Mesothelial cell of epicardium (in vitro differentiated cells): ENCODE results near the gene LAMTOR5. TPM values are rescaled to one million over a fixed set of nuclear protein-coding genes. Genes with fewer than 3 reads are reported as not detected.
"Not testable (repeated sequence)": the region's sequence is repeated elsewhere in the genome, so short reads cannot be mapped to it uniquely, and the experiment has no call there.

ENCODE experiments used
- DNase-seq, 2 experiments: peaks; one replicate each; pipeline ENCODE4 v3.0.0; 2021; ENCODE audit warnings: low spot score in 2 of 2; ENCODE audit not compliant: unreplicated experiment in 2 of 2
- H3K27ac Mint-ChIP-seq: 2 replicates; pipeline ENCODE4 v1.8.0; 2021; ENCODE audit warnings: mixed read lengths
- H3K27me3 Mint-ChIP-seq: 2 replicates; pipeline ENCODE4 v1.8.0; 2021; ENCODE audit warnings: low read depth, mixed read lengths
- H3K36me3 Mint-ChIP-seq: 2 replicates; pipeline ENCODE4 v1.8.0; 2021; ENCODE audit warnings: mixed read lengths
- H3K4me1 Mint-ChIP-seq: 2 replicates; pipeline ENCODE4 v1.8.0; 2021; ENCODE audit warnings: mixed read lengths
- H3K4me3 Mint-ChIP-seq: 2 replicates; pipeline ENCODE4 v1.8.0; 2021; ENCODE audit warnings: mild to moderate bottlenecking, moderate library complexity, mixed read lengths
- H3K9me3 Mint-ChIP-seq: 2 replicates; pipeline ENCODE4 v1.8.0; 2021; ENCODE audit warnings: mixed read lengths
- CTCF ChIP-seq: fragments of 200-600 bp; sonication (generic); IDR thresholded peaks from one replicate; pipeline ENCODE4 v1.5.0; 2021; ENCODE audit warnings: antibody characterized with exemption; ENCODE audit not compliant: unreplicated experiment
- total RNA-seq: library from RNA; stranded (reverse); gene quantifications from 3 replicates; pipeline ENCODE4 v1.2.1, GENCODE V29; 2021

LAMTOR5 gene
- total RNA-seq, 1 donor from 2014 or later = 97.8 TPM

DNA sequence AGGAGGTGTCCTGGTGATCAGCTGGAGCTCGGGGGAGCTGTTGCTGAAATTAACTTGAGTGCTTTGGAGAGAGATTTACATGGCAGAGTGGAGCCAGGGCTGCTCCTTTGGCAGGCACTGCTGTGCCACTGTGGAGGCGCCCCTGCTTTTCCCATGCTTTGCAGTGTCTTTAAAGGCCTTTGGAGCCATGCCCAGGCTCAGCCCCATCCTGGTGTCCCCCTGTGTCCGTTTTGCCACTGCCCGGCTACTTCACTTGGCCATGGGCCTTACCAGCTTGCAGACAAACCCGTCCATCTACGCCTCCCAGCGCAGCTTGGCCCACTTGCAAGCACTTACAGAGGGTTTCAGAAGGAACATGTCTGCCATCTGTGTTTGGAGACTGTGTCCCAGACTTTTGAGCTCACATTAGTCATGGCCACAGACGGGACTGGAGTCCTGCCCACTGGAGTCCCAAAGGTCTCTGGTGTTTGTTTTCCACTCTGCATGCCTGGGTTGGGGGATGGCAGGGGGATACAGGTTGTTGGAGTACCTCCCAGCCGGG, 18.2 kb upstream of the LAMTOR5 start:
- H3K4me1 Mint-ChIP-seq = peaks cover 5% of the 10 kb centered on the region
- H3K9me3 Mint-ChIP-seq = peaks cover 12% of the 10 kb centered on the region
- H3K36me3 Mint-ChIP-seq = peaks cover 2% of the 10 kb centered on the region
- H3K27me3 Mint-ChIP-seq = peaks cover 2% of the 10 kb centered on the region
- TF ChIP-seq CTCF = no peak
- H3K4me3 Mint-ChIP-seq = no peak overlapping the region
- peak overlapping the region; percentile 64 for H3K27ac Mint-ChIP-seq
- DNase-seq = no peak

GRCh38 chr1:110424699-110425611, 17.5 kb upstream of the LAMTOR5 start:
- TF ChIP-seq CTCF = no peak
- peaks cover 2% of the 10 kb centered on the region for H3K27me3 Mint-ChIP-seq
- H3K27ac Mint-ChIP-seq = peak overlapping the region; percentile 64
- peaks cover 12% of the 10 kb centered on the region for H3K9me3 Mint-ChIP-seq
- H3K4me1 Mint-ChIP-seq = peaks cover 7% of the 10 kb centered on the region
- H3K4me3 Mint-ChIP-seq = no peak overlapping the region
- H3K36me3 Mint-ChIP-seq = peaks cover 2% of the 10 kb centered on the region
- DNase-seq = no peak

DNA sequence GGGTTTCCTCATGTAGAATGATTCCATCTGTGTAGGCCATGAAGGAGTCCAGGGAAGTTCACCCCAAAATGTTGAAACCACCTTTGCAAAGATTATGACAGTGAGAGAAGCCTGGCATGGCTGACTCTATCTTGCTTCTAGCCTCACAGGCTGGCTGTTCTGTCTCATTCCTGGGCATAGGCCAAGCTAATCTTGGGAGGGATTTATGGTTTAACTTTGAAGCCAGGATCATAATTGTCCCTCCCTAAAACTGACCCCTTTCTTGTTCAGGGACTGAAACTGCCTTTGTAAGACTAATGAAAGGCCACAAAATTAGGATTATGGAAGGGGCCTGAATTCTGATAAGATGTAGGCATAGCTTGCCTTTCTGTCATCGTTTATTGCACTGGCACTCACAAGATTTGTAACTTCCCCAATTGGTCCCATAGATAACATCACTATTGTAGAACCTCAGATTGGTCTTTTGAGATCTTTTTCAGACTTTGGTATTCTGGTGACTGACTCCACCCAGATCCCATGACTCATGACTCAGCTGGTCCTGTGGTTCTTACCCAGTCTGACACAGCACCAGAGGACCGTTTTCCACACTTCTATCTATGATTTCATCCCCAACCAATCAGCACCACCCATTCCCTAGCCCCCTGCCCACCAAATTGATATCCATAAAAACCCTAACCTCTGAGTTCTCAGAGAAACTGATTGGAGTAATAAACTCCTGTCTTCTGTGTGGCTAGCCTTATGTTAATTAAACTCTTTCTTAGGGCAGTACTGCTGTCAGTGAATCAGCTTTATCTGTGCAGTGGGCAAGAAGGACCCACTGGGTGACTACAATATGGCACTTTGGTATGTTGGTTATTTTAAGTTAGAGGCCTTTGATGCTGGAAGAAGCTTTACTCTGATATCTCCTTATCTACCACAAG, 13.6 kb upstream of the LAMTOR5 start:
- no peak overlapping the region for H3K27ac Mint-ChIP-seq
- no peak overlapping the region for H3K4me3 Mint-ChIP-seq
- TF ChIP-seq CTCF = no peak
- H3K27me3 Mint-ChIP-seq = peaks cover 2% of the 10 kb centered on the region
- H3K36me3 Mint-ChIP-seq = peaks cover 2% of the 10 kb centered on the region
- peaks cover 14% of the 10 kb centered on the region for H3K4me1 Mint-ChIP-seq
- H3K9me3 Mint-ChIP-seq = peaks cover 12% of the 10 kb centered on the region
- DNase-seq = no peak

GRCh38 chr1:110420023-110420662, 12.6 kb upstream of the LAMTOR5 start:
- Mint-ChIP-seq H3K36me3 (peaks cover 2% of the 10 kb centered on the region), H3K27me3 (peaks cover 2% of the 10 kb centered on the region), H3K27ac (no peak overlapping the region), H3K4me3 (no peak overlapping the region), H3K4me1 (peaks cover 14% of the 10 kb centered on the region), H3K9me3 (peaks cover 12% of the 10 kb centered on the region)
- TF ChIP-seq CTCF = no peak
- no peak for DNase-seq

GRCh38 chr1:110418729-110419128, 11.2 kb upstream of the LAMTOR5 start:
- H3K4me3 Mint-ChIP-seq = no peak overlapping the region
- peaks cover 12% of the 10 kb centered on the region for H3K9me3 Mint-ChIP-seq
- no peak overlapping the region for H3K27ac Mint-ChIP-seq
- peaks cover under 1% of the 10 kb centered on the region for H3K27me3 Mint-ChIP-seq
- peaks cover 27% of the 10 kb centered on the region for H3K4me1 Mint-ChIP-seq
- no peak for DNase-seq
- no peak for TF ChIP-seq CTCF
- peaks cover 2% of the 10 kb centered on the region for H3K36me3 Mint-ChIP-seq

- Mint-ChIP-seq H3K27ac (peak overlapping the region; percentile 71), H3K4me1 (peaks cover 33% of the 10 kb centered on the region)
- H3K4me3 Mint-ChIP-seq, DNase-seq, H3K9me3 Mint-ChIP-seq, H3K27me3 Mint-ChIP-seq, H3K36me3 Mint-ChIP-seq: not testable (repeated sequence)
These were observed 5.6 kb upstream of the LAMTOR5 start for GRCh38 chr1:110413045-110413444.
